ENCODE results near the gene SSTR5. TPM values are rescaled to one million over a fixed set of nuclear protein-coding genes. Genes with fewer than 3 reads are reported as not detected.
"Not testable (repeated sequence)": the region's sequence is repeated elsewhere in the genome, so short reads cannot be mapped to it uniquely, and the experiment has no call there.

Gene SSTR5
- not detected for total RNA-seq

DNA sequence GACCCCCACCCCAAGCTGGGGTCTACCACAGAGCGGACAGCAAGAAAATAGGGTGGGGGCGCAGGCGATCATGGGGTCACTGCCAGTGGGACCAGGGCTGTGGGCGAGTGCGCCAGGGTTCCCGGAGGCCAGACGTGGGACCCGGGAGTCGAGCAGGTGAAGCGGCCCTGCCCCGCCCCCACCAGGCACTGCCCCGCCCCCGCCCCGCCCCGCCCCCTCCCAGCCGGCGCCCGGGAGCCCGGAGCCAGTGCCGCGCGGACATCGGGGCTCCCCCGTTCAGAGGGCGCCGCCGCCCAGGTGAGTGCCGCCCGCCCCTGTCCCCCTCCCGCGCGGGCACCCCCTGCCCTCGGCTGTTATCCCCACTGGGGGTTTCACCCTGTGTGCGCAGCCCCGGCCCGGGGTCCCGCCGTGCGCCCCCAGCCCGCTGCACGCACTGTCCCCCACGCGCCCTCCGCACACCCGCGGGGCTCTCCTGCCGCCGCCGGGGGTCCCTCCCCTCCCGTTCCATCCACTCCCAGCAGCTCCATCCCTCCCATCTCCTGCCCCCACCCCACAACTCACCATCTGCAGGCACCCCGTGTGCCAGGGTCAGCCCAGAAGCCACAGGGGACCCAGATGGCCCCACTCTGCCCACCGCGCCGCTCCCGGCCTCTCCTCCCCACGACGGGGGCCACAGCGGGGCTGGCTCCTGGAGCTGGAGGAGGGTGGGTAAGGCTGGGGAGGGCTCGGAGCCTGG is at the start of gene SSTR5:
SSTR5 (plus strand) TSS at position 222 of the 736 bp plus-strand sequence. CDS start 6,122 bp downstream, outside the sequence.
- ATAC-seq: no peak

DNA sequence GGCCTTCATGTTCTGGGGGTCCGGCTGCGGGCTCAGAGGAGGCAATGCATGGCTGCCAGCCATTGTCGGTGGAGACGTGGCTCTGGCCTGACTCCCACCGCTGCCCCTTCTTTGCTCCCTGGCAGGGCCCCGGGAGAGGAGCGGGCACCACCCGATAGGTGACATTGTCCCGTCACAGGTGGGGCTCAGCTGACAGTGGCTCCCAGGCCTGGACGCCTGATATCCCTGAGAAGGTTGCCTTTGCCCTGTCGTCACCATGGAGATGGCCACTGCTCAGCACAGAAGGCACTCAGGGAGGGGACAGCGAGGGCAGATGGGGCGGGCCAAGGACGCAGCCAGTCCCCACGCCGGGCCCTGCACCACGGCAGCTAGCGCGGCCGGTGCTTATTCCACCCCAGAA is 48.4 kb upstream of the SSTR5 start:
- no peak for ATAC-seq

DNA sequence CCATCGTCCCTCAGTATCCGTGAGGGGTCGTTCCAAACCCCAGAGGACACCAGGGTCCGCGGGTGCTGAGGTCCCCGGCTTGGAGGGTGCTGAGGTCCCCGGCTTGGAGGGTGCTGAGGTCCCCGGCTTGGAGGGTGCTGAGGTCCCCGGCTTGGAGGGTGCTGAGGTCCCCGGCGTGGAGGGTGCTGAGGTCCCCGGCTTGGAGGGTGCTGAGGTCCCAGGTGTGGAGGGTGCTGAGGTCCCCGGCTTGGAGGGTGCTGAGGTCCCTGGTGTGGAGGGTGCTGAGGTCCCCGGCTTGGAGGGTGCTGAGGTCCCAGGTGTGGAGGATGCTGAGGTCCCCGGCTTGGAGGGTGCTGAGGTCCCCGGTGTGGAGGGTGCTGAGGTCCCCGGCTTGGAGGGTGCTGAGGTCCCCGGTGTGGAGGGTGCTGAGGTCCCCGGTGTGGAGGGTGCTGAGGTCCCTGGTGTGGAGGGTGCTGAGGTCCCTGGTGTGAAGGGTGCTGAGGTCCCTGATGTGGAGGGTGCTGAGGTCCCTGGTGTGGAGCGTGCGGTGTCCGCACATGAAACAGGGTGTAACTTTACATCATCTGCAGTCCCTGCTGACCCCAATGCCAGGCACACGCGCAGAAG is 47.3 kb upstream of the SSTR5 start:
- ATAC-seq: not testable (repeated sequence)

DNA sequence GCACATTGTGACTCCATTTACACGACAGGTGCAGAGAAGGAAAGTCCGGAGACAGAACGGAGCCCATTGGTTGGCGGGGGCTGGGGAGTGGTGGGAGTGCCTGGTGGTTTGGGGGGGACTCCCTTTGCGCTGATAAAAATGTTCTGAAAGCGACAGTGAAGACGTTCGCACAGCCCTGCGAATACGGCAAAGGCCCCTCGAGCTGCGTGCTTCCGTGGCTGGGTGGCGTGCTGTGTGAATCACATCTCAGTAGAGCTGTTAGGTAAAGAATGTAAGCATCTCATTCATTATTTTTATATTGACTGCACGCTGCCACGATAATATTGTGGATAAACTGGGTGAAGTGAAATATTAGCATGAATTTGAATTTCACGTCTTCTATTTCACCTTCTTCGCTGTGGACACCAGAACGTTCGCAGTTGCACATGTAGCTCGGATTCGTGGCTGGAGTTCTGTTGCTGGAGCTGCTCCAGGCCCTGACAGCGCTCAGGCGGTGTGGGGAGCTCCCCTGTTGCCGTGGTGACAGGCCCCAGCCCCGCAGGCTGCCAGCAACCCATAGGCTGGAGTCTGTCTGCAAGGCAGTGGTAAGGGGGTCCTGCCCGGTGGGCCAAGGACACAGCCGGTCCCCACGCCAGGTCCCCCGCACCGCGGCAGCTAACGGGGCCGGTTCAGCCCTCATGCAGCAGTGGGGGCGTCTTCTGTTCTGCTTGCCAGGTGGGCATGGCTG is 46.3 kb upstream of the SSTR5 start:
- no peak for ATAC-seq

DNA sequence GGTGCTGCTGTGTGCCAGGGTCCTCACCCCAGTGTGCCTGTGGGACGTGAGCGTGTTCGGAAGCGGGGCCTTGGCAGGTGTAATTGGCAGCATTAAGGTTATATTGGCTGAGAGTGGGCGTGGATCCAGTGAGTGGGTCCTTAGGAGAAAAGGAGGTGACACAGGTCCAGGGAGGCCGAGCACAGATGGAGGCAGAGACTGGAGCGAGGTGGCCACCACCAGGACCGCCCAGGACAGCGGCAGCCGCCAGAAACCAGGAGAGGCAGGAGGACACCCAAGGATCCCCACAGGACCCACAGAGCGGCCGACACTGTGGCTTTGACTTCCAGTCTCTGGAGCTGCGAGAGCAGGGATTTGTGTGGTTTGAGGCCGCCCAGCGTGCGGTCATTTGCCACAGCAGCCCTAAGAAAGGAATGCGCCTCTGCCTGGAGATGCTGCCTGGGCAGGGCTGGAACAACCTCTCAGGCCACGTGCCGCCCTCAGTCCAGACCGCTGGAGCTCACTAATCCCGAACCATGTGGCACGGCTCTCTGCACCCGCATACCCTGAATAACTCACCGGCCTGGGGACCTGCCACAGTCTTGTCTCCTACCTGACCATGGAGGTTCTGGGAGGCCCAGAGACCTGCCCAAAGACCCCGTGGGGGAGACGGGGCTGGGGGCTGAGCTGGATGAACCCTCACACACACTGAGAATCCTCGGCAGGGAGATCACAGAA is 45.6 kb upstream of the SSTR5 start:
- no peak for ATAC-seq

DNA sequence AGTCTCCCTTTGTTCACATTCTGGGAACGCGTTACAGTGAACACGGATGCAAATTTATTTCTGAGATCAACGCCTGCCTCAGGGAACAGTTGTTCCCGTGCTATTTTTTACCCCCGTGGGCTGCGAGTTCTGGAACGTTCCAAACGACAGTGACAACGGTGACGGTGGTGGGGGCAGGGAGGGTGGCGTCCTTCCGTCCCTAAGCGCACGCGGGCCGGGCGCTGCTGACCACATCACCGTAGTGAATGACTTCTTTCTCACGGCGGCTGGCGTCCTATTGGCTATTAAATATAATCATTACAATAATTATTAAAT is 45.1 kb upstream of the SSTR5 start:
- no peak for ATAC-seq

DNA sequence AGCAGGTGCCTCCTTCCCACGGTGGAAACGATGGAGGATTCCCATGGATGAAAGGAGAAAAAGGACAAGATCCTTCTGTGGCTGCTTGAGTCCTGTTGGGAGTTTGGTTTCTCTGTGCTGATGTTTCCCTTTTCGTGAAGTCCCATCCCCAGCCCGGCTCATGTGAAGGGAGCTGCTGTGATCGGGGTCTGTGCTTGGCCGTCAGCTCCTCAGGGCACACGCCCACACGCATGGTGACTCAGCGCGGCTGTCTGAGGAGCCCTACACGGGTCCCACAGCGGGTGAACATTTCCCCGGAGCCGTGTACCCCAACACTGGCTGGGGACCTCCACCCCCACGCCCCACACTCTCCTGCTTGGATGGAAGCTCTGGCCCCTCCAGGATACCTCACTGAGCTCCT is 44.5 kb upstream of the SSTR5 start:
- ATAC-seq: no peak

DNA sequence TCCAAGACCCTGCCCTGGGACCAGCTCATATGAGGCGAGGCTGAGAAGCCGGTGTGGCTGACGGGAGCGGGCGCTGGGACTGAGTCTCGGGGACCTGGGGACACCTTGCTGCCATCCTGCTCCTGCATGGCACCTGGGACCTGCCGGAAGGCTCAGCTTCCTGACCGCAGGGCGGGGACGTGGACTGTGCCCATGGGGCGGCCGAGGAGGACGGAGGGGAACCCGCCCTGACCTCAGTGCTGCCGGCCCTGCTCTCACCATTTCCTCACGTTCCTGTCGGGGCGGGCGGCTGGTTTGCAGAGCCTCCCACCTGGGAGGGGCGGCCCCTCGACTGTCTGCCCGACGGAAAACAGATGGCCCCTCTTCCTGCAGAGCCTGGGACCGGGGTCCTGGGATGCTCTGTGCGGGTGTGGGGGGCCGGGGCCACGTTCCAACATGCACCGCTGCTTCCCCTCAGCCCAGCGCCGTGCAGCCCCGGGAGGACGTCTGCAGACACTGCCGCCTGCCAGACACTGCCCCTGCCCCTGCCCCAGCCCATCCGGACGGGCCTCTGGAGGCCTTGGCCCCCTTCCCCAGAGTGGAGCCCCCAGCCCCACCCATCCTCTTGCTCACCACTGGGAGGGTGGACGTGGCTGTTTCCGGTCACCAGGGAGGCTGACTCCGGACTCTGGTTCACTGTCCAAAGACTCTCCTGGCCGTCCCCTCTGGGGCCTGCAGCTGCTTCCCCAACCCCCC is 43.9 kb upstream of the SSTR5 start:
- ATAC-seq: no peak

DNA sequence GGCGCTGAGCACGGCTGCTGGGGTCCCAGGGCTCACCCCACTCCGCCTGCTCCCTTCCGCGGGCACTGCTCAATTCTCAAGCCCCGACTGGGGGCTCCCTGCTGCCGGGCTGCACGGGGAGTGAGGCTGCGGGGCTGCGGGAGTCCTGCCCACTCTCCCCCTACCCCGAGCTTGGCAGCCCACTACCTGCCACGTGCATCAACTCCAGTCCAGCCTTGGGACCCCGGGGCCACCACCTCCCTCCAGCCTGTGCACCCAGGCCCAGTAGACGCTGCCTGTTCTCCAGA is 43.3 kb upstream of the SSTR5 start:
- no peak for ATAC-seq

DNA sequence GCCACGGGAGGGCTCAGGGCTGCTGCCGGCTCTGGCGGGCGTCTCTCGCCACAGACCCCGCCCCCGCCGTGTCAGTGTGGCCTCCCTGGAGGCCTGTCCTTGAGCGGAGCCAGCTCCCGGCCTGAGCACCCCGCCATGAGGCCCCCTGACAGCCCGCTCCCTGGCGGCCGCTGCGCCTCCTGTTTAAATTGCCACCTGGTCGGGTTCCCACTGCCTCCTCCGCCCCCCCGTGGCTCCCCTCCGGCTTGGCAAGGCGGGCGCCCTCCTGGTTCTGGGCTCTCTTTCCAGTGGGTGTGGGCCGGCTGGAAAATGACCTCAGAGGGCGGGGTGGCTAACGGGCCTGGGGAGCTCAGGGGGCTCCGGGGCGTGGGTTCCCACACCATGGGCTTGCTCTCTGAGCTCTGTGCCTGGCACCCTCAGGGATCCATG is 42.1 kb upstream of the SSTR5 start:
- ATAC-seq: no peak

DNA sequence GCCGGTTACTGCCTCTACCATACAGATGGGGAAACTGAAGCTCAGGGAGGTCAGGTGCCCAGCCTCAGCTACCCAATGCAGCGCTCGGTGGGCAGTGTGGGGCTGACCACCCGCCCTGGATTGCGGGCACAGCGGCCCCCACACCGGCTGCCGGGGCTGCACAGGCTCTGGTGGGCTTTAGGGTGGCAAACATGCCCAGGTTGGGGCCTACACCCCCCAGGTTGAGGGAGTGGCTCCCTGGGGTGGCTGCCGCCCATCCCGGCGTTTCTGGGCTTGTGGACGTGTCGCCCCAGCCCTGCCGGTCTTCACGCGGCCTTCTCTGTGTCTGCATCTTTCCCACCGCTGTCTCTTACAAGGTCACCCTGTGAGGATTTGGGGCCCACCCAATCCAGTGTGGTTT is 40.9 kb upstream of the SSTR5 start:
- ATAC-seq: no peak

DNA sequence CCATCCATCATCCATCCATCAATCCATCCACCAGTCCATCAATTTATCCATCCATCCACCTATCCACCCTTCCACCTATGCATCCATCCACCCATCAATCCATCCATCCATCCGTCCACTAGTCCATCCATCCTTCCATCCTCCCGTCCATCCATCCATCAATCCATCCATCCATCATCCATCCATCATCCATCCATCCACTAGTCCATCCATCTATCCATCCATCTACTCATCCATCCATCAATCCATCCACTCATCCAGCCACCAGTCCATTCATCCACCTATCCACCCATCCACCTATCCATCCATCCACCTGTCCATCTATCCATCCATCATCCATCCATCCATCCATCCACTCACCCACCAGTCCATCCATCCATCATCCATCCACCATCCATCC is 39.9 kb upstream of the SSTR5 start:
- ATAC-seq: no peak

DNA sequence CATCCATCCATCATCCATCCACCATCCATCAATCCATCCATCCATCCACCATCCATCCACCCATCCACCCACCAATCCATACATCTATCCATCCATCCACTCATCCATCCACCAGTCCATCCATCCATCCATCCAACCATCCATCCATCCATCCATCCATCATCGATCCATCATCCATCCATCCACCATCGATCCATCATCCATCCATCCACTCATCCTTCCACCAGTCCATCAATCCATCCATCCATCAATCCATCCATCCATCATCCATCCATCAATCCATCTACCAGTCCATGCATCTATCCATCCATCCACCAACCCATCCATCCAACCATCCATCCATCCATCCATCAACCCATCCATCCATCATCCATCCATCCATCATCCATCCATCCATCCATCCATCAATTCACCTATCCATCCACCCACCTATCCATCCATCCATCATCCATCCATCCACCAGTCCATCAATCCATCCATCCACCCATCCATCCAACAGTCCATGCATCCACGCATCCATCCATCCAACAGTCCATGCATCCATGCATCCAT is 39.3 kb upstream of the SSTR5 start:
- ATAC-seq: no peak

DNA sequence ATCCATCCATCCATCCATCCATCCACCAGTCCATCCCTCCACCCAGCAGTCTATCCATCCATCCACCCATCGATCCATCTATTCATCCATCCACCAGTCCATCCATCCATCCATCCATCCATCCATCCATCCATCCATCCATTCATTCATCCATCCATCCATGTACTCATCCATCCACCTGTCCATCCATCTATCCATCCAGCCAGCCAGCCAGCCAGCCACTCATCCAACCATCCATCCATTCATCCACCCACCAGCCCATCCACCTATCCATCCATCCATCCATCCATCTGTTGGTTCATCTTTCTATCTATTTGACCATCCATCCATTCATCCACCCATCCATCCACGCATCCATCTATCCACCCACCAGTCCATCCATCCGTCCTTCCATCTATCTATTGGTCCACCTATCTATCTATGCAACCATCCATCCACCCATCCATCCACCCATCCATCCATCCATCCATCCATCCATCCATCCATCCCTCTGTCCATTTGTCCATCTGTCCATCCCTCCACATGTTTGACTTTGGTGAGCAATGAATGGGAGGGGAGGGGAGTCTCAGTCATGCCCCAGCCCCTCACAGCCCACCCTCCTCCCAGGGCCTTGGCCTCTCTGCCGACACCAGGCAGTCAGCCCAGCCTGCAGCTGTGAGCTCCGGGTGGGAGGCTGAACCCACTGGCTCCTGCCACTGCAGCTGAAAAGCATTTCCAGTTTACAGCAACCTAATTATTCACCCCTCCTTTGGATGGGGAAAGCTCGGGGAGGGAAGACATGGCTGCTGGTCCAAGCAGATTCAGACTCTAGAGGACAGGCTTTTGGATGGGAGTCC is 38.1 kb upstream of the SSTR5 start:
- ATAC-seq: no peak

DNA sequence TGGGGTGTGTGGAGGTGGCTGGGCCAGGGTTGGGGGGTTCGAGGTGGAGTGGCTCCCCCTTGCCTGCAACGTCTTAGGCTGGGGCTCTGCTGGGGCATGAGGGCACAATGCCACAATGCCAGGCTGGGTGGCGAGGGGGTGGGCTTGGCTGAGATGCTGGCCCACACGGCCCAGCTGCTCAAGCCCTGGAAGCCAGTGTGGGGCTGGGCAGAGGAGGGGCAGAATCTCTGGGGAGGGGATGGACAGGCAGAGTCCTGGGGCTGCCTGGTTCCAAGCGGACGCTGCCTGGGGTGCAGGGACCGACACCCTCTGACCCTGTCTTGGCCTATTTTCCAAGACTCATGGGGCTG is 37.5 kb upstream of the SSTR5 start:
- ATAC-seq: no peak

DNA sequence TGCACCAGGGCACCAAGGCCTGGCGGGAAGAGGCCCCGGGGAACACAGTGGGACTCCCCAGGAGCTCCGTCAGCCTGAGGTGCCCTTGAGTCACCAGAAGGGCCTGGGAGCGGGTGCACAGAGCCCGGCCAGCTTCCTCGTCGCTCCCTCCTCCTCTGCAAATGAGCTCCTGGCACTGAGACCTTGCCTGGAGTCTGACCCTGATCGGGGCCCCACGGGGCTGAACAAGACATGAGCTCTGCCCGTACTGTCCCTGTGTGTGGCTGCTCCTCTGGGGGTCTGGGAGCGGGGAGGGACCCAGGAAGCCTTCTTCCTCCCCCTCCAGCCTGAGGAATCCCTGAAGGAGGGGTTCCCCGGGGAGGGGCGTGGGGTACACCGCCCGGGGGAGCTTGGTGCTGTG is 36.4 kb upstream of the SSTR5 start:
- ATAC-seq: peak; percentile 30

DNA sequence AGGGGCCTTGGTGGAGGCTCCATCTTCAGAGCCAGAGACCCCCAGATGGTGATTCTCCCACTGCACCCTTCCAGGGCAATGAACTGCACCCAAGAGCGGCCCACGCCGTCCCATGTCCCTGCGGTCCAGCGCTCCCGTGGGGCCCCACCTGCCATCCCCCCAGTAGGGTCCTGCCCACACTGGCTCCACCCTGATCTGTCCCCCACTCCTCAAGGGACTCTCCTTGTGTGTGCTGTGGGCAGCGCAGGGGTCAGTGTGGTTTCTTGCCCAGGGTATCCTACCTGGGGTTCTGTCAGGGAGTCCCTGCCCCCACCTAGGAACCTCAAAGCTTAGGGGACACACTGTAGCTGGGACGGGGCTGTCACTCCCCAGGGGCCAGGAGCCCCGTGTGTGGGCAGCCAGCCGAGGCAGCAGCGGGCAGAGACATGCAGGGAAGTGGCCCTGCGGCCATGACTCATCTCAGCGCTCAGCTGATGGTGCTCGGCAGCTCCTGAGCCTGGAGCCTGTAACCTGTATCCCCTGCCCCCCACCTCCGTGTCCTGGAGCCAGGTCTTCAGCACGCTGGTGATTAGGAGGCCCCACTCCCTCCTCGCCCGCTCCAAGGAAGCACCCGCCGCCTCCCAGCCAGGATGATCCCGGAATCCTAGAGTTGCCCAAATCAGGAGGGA is 35.7 kb upstream of the SSTR5 start:
- ATAC-seq: peak; percentile 67

DNA sequence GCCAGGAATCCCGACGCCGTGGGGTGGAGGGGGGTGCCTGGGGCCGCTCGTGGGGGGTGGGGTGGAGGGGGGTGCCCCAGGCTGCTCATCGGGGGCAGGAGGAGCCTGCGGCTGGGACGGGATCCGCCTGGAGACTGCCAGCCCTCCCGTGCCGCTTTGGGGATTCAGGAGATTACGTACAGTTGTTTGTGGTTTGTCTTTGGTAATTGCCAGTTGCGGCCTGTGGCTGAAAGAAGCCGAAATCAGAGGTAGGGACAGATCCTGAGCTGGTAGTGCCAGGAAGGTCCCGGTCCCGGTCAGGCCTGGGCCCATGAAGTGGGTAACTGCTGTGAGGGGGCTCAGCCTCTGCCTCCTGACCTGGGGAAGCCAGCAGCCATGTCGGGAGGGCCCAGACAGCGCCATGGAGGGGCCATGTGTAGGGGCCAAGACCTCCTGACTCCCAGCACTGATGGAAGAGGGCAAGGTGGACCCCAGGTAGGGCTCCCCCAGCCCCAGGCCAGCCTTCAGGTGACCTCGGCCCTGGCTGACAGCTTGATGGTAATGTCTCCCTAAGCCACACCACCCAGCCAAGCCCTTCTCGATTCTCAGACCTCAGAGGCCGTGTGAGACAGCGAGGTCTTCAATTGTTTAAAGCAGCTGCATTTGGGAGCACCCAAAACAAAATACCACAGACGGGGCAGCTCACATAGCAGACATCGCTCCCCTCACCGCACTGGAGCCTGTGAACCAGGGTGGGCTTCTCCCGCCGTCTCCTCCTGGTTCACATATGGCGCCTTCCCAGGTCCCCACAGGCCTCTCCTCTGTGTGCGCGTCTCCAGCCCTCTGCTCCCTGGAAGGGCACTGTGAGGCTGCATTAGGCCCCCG is 34.9 kb upstream of the SSTR5 start:
- no peak for ATAC-seq

DNA sequence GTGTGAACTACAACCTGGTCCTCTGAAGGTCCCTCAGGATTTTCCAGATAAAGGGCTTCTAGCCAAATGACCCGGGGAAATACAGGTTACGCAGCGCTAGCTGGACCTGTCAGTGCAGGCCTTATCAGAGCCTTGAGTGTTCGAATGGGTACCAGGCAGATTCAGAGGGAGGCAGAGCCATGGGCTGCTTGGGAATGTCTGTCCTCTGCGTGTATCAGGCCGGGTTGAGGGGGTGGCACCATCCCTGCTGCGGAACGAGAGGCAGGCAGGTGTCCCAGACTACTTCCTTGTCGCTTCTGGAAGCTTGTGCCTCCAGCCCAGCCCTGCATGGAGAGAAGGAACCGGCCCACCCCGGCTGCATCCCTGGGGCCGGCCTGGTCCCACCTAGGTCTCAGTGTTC is 33.6 kb upstream of the SSTR5 start:
- no peak for ATAC-seq

DNA sequence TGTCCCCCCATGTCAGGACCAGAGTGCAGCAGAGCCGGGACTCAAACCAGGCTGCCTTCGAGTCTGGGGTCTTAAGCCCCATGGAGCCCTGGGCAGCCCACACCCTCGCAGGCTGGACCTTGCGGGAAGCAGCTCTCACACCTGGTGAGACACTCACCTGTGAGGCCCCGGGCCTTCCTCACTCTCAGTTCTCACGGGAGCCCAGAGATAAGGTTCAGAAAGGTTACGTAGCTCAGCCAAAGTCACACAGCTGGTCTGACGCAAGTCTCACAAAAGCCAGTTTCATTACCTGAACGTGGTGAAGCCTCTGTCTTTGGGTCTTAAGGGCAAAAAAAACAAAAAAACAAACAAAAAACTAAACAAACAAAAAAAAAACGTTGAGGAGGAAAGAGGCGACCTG is 32.8 kb upstream of the SSTR5 start:
- ATAC-seq: no peak

All from esophagus mucosa (tissue), 1 donor.